Measurements from ENCODE around the gene INTS15.

Gene INTS15

DNA sequence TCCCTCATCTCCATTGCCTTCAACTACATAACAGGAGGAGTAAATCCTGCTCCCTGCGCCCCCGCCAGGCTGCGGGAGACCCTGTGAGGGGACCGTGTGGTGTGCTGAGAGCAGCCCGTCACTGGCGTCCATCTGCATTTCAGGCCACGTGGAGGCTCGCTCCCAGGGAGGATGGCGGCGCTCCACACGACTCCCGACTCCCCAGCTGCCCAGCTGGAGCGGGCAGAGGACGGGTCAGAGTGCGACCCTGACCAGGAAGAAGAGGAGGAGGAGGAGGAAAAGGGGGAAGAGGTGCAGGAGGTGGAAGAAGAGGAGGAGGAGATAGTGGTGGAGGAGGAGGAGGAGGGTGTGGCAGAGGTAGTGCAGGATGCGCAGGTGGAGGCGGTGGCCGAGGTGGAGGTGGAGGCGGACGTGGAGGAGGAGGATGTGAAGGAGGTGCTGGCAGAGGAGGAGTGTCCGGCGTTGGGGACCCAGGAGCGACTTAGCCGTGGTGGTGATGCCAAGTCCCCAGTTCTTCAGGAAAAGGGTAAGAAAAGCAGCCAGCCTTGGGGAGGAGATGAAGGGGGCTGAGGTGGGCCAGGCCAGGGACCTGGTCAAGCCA is 52.5 kb downstream of the INTS15 start:
- no peak overlapping the region for H3K4me3 Mint-ChIP-seq
- H3K9me3 Mint-ChIP-seq = no peaks in the 10 kb centered on the region
- H3K36me3 Mint-ChIP-seq (ENCODE audit: low read depth) = peaks cover 53% of the 10 kb centered on the region
- H3K27me3 Mint-ChIP-seq (ENCODE audit: low read depth) = no peaks in the 10 kb centered on the region
- no peak overlapping the region for H3K27ac Mint-ChIP-seq
- H3K4me1 Mint-ChIP-seq = peaks cover 16% of the 10 kb centered on the region
- TF ChIP-seq, protein P1, sequence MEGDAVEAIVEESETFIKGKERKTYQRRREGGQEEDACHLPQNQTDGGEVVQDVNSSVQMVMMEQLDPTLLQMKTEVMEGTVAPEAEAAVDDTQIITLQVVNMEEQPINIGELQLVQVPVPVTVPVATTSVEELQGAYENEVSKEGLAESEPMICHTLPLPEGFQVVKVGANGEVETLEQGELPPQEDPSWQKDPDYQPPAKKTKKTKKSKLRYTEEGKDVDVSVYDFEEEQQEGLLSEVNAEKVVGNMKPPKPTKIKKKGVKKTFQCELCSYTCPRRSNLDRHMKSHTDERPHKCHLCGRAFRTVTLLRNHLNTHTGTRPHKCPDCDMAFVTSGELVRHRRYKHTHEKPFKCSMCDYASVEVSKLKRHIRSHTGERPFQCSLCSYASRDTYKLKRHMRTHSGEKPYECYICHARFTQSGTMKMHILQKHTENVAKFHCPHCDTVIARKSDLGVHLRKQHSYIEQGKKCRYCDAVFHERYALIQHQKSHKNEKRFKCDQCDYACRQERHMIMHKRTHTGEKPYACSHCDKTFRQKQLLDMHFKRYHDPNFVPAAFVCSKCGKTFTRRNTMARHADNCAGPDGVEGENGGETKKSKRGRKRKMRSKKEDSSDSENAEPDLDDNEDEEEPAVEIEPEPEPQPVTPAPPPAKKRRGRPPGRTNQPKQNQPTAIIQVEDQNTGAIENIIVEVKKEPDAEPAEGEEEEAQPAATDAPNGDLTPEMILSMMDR (IDR thresholded peaks at IDR 0.05; ENCODE audit: unreplicated experiment in 3 of 3) = no peak

DNA sequence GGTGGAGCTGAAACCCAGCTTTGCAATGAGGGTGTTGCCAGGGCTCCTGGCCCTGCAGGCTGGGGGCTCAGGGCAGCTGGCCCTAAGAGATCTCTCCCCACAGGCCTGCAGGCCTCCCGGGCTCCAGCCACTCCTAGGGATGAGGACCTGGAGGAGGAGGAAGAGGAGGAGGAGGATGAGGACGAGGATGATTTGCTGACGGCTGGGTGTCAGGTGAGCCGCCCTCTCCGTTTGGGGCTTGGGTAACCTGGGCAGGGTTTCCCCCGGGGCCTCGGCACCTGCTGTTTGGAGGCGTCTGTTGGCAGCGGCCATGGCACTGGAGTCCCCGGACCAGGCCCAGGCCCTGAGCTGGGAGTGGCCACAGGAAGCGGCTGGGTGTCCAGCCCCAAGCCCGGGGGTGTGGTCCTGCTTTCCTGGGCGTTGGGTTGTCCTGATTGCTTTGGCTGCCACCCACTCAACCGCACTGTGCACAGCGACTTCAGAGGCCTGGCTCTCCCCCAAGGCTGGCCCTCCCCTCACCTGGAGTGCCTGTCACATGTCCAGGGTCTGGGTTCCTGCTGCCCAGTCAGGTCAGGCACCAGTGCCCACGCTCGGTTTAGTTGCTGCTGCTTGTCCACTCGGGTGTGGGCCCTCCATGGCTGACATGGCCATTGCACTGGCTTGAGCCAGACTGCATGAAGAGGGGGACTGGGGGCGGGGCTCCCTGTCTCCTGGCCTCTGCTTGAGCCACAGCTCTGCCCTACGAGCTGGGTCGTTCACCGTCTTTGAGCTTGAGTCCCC is 53.2 kb downstream of the INTS15 start:
- H3K36me3 Mint-ChIP-seq (ENCODE audit: low read depth) = peaks cover 58% of the 10 kb centered on the region
- no peaks in the 10 kb centered on the region for H3K9me3 Mint-ChIP-seq
- peaks cover 16% of the 10 kb centered on the region for H3K4me1 Mint-ChIP-seq
- H3K27ac Mint-ChIP-seq = no peak overlapping the region
- TF ChIP-seq, protein P1 (IDR thresholded peaks at IDR 0.05; ENCODE audit: unreplicated experiment in 3 of 3) = no peak
- no peak overlapping the region for H3K4me3 Mint-ChIP-seq
- no peaks in the 10 kb centered on the region for H3K27me3 Mint-ChIP-seq (ENCODE audit: low read depth)

GRCh38 chr7:6643915-6644625 is 54.2 kb downstream of the INTS15 start:
- H3K27ac Mint-ChIP-seq = no peak overlapping the region
- no peak overlapping the region for H3K4me3 Mint-ChIP-seq
- TF ChIP-seq, protein P1 (IDR thresholded peaks at IDR 0.05; ENCODE audit: unreplicated experiment in 3 of 3) = no peak
- peaks cover 55% of the 10 kb centered on the region for H3K36me3 Mint-ChIP-seq (ENCODE audit: low read depth)
- no peaks in the 10 kb centered on the region for H3K27me3 Mint-ChIP-seq (ENCODE audit: low read depth)
- no peaks in the 10 kb centered on the region for H3K9me3 Mint-ChIP-seq
- peaks cover 8% of the 10 kb centered on the region for H3K4me1 Mint-ChIP-seq

DNA sequence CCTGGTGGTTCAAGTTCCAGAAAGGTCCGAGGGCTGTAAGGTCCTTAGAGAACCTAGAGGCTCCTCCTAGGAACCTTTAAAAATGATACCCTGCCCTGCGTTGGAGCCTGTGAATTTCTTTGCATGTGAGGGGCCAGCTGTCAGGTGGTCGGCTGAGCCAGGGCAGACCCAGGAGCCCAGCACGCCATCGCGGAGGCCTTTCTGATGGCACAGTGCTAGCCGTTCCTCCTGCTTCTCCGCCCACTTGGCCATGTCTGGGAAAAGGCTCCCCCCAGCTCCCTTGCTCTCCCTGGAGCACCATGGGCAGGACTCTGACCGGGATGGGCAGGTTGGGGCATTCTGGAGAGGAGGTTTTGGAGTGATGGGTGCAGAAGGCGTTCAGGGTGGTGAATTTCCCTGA is 54.9 kb downstream of the INTS15 start:
- Mint-ChIP-seq H3K36me3 (ENCODE audit: low read depth) (peaks cover 52% of the 10 kb centered on the region), H3K4me3 (no peak overlapping the region), H3K27ac (no peak overlapping the region), H3K4me1 (peaks cover 5% of the 10 kb centered on the region), H3K9me3 (no peaks in the 10 kb centered on the region), H3K27me3 (ENCODE audit: low read depth) (no peaks in the 10 kb centered on the region)
- TF ChIP-seq, protein P1 (IDR thresholded peaks at IDR 0.05; ENCODE audit: unreplicated experiment in 3 of 3) = no peak

DNA sequence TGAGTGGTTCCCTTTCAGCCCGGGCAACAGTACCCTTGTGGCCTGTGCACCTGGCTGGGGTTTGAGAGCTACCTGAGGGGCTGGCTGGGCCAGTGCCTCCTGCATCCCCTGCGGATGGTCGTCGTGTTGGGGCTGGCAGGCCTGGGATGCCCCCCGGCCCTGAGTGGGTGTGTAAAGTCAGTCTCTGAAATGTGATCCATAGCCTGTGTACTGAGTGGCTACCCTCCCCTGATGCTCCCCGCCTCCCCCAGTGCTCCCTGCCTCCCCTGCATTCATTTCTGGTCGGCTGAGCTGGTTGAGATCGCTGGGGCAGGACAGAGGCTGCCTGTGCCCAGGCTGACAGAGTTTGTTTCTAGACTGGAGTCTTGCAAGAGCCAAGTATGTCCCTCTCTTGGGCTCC is 56.6 kb downstream of the INTS15 start:
- no peak overlapping the region for H3K4me3 Mint-ChIP-seq
- H3K27ac Mint-ChIP-seq = peak overlapping the region in 1 of 3 experiments; percentile 70
- H3K9me3 Mint-ChIP-seq = peaks cover 12% of the 10 kb centered on the region
- no peaks in the 10 kb centered on the region for H3K27me3 Mint-ChIP-seq (ENCODE audit: low read depth)
- peaks cover 54% of the 10 kb centered on the region for H3K36me3 Mint-ChIP-seq (ENCODE audit: low read depth)
- TF ChIP-seq, protein P1 (IDR thresholded peaks at IDR 0.05; ENCODE audit: unreplicated experiment in 3 of 3) = no peak
- H3K4me1 Mint-ChIP-seq = no peaks in the 10 kb centered on the region

Data from nephron (organoid).